Kidney (tissue), 14 donors: Measurements from ENCODE around the gene COL6A1. TPM values are rescaled to one million over a fixed set of nuclear protein-coding genes. Genes with fewer than 3 reads are reported as not detected.

Experiments
- DNase-seq, 5 donors: peaks; one replicate each; pipeline ENCODE4 v3.0.0-alpha.2; 2013 to 2020
- FAIRE-seq: peaks from 2 replicates; lab custom pipeline; 2012; peaks lifted over from hg19 to GRCh38; lab: Jason Lieb, UNC
- H3K27ac ChIP-seq, 2 donors: one replicate each; pipeline ENCODE4 v1.7.0; 2013; ENCODE audit warnings: low read depth in 2 of 2, low read length in 2 of 2, inconsistent platforms in 1 of 2
- H3K27me3 ChIP-seq: one replicate; pipeline ENCODE4 v1.7.1; 2013; ENCODE audit warnings: low read length, inconsistent platforms; ENCODE audit not compliant: control insufficient read depth, insufficient read depth
- H3K36me3 ChIP-seq, 3 donors: one replicate each; pipeline versions ENCODE4 v1.7.0 to v1.7.1; 2013; ENCODE audit warnings: low read length in 3 of 3, control low read depth in 1 of 3, inconsistent platforms in 1 of 3; ENCODE audit not compliant: insufficient read depth in 3 of 3, control insufficient read depth in 2 of 3
- H3K4me1 ChIP-seq, 3 donors: one replicate each; pipeline versions ENCODE4 v1.7.0 to v1.7.1; 2013; ENCODE audit warnings: low read length in 3 of 3, inconsistent platforms in 1 of 3, low read depth in 1 of 3; ENCODE audit not compliant: control insufficient read depth in 2 of 3, insufficient read depth in 2 of 3
- H3K4me3 ChIP-seq, 3 donors: one replicate each; pipeline versions ENCODE4 v1.7.0 to v1.8.1; 2013; ENCODE audit warnings: low read length in 3 of 3, control low read depth in 1 of 3, inconsistent platforms in 1 of 3
- H3K9ac ChIP-seq, 3 donors: one replicate each; pipeline versions ENCODE4 v1.7.0 to v1.7.1; 2013; ENCODE audit warnings: low read length in 3 of 3, control low read depth in 1 of 3, inconsistent platforms in 1 of 3
- H3K9me3 ChIP-seq, 3 donors: one replicate each; pipeline versions ENCODE4 v1.7.0 to v1.7.1; 2013; ENCODE audit warnings: low read length in 3 of 3, control low read depth in 1 of 3, inconsistent platforms in 1 of 3; ENCODE audit not compliant: control insufficient read depth in 2 of 3, insufficient read depth in 1 of 3
- intact Hi-C: fragments of 100-400 bp; cut with DNase I; formaldehyde crosslinking; loops from one replicate; pipeline ENCODE4 v1.11.1; 2022
- polyA plus RNA-seq: library from polyadenylated mRNA; stranded (reverse); fragments of 350-450 nt; fragmentation: Illumina TruSeq; extraction: RNeasy Lipid Tissue Mini Kit (QIAGEN cat#74804); gene quantifications from one replicate; pipeline ENCODE4 v1.2.3, GENCODE V29; 2014; ENCODE audit warnings: low read depth, low replicate concordance; ENCODE audit not compliant: insufficient read depth
- total RNA-seq: library from RNA; stranded (reverse); fragmentation: NEBNext Ultra II Directional; extraction: Animal tissue kit (Norgen Biotek cat#: 25700); gene quantifications from one replicate; pipeline ENCODE4 v1.2.1, GENCODE V29; 2021
- TF ChIP-seq, protein P1 (sequence below): IDR thresholded peaks from 3 replicates; pipeline ENCODE4 v1.5.1; 2012; ENCODE audit warnings: mild to moderate bottlenecking, moderate library complexity, borderline replicate concordance; ENCODE audit not compliant: insufficient read depth; ENCODE audit errors: extremely low read depth
- donor health status: control.
- donor health status: control.
- donor health status: control.
- donor health status: control.
- donor health status: control.
- donor health status: DM: yes; HTN: yes; CAD: no.
- donor health status: Normal renal cell carcinoma (clear cell type).

The COL6A1 gene
- total and polyA plus RNA-seq, 2 donors from 2014 or later = 112 to 127 TPM

- Histone ChIP-seq H3K4me3 (no peak overlapping the region), H3K36me3 (no peaks in the 10 kb centered on the region), H3K9ac (no peak overlapping the region), H3K27me3 (no peaks in the 10 kb centered on the region), H3K9me3 (no peaks in the 10 kb centered on the region), H3K27ac (no peak overlapping the region), H3K4me1 (peaks cover 0 to 6% (median 0%) of the 10 kb centered on the region in 3 donors)
- TF ChIP-seq, protein P1, sequence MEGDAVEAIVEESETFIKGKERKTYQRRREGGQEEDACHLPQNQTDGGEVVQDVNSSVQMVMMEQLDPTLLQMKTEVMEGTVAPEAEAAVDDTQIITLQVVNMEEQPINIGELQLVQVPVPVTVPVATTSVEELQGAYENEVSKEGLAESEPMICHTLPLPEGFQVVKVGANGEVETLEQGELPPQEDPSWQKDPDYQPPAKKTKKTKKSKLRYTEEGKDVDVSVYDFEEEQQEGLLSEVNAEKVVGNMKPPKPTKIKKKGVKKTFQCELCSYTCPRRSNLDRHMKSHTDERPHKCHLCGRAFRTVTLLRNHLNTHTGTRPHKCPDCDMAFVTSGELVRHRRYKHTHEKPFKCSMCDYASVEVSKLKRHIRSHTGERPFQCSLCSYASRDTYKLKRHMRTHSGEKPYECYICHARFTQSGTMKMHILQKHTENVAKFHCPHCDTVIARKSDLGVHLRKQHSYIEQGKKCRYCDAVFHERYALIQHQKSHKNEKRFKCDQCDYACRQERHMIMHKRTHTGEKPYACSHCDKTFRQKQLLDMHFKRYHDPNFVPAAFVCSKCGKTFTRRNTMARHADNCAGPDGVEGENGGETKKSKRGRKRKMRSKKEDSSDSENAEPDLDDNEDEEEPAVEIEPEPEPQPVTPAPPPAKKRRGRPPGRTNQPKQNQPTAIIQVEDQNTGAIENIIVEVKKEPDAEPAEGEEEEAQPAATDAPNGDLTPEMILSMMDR = no peak
- DNase-seq = peak in 1 of 5 donors; percentile 72
- FAIRE-seq = no peak
- intact Hi-C loops = no loop called here
These were observed 72.9 kb downstream of the COL6A1 start for GRCh38 chr21:46054451-46054881.

Other genes with a start within 250 kb of the COL6A1 start
- gene COL6A2, start 116.3 kb downstream of the COL6A1 start, total RNA-seq = 174 TPM
- gene COL6A2, start 116.3 kb downstream of the COL6A1 start, polyA plus RNA-seq = 52.4 TPM
- 51.6 TPM for gene FTCD, start 173.8 kb downstream of the COL6A1 start, total RNA-seq
- 273 TPM for gene FTCD, start 173.8 kb downstream of the COL6A1 start, polyA plus RNA-seq
- gene SPATC1L, start 202.7 kb downstream of the COL6A1 start, total RNA-seq = 8.7 TPM
- gene SPATC1L, start 202.7 kb downstream of the COL6A1 start, polyA plus RNA-seq = 3.7 TPM
- 24.6 TPM for gene LSS, start 247.0 kb downstream of the COL6A1 start, total RNA-seq
- gene LSS, start 247.0 kb downstream of the COL6A1 start, polyA plus RNA-seq = 15.8 TPM